Measurements from ENCODE around the gene OPN4. TPM values are rescaled to one million over a fixed set of nuclear protein-coding genes. Genes with fewer than 3 reads are reported as not detected.

Gene OPN4
- total and polyA plus RNA-seq, 10 donors: not detected

GRCh38 chr10:86706401-86706841 lies 52.1 kb downstream of the OPN4 start:
- H3K4me1 ChIP-seq: peaks cover 6 to 15% (median 10%) of the 10 kb centered on the region in 6 donors
- H3K27me3 ChIP-seq (replicated peaks in 1 of 7): peaks cover 0 to 52% (median 7%) of the 10 kb centered on the region in 7 donors
- no peak overlapping the region for H3K4me3 ChIP-seq
- DNase-seq: peak; percentile 71
- TF ChIP-seq POLR2AphosphoS5 (IDR thresholded peaks at IDR 0.05): no peak
- TF ChIP-seq POLR2A (IDR thresholded peaks at IDR 0.05): no peak
- TF ChIP-seq CTCF (IDR thresholded peaks at IDR 0.05 in 8 of 11, conservative IDR thresholded peaks at IDR 0.05 in 3 of 11): no peak
- no peak overlapping the region for H3K27ac ChIP-seq
- no peaks in the 10 kb centered on the region for H3K36me3 ChIP-seq
- no peaks in the 10 kb centered on the region for H3K9me3 ChIP-seq
- intact Hi-C loops (cut with DNase I; ENCODE audit: low total_unique reads): loop anchor here (10.0 kb wide), 1 partner anchor 188 kb away; no protein-coding TSS in a partner anchor
- WGBS, 5 donors: 85 to 95% (median 89%) methylated on average over 12 of the region's 12 CpGs

DNA sequence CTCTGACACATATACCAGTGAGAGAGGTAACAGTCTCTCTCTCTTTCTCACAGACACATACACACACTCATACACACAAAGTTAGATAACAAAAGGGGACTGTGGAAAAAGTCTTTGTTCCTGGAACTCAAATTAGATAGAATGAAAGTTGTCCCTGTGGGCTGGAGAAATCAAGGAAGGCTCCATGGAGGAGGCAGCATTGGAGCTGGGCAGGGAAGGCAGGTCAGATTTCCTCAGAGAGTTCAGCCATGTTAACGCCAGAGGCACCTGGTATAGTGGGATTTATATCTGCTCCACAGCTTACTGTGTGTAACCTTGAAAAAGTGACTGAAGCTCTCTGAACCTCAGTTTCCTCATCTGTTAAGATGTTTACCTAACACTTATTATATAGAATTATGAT lies 52.6 kb downstream of the OPN4 start:
- Histone ChIP-seq H3K4me1 (peaks cover 6 to 18% (median 12%) of the 10 kb centered on the region in 6 donors), H3K36me3 (no peaks in the 10 kb centered on the region), H3K4me3 (no peak overlapping the region), H3K9me3 (no peaks in the 10 kb centered on the region), H3K27me3 (replicated peaks in 1 of 7) (peaks cover 0 to 55% (median 11%) of the 10 kb centered on the region in 7 donors), H3K27ac (no peak overlapping the region)
- TF ChIP-seq CTCF (IDR thresholded peaks at IDR 0.05 in 8 of 11, conservative IDR thresholded peaks at IDR 0.05 in 3 of 11): no peak
- no peak for TF ChIP-seq POLR2A (IDR thresholded peaks at IDR 0.05)
- no peak for TF ChIP-seq POLR2AphosphoS5 (IDR thresholded peaks at IDR 0.05)
- 85 to 96% (median 88%) methylated on average over 1 of the region's 1 CpG for WGBS, 5 donors
- peak; percentile 15 for DNase-seq
- intact Hi-C loops (cut with DNase I; ENCODE audit: low total_unique reads): loop anchor here (10.0 kb wide), 1 partner anchor 188 kb away; no protein-coding TSS in a partner anchor

- H3K9me3 ChIP-seq: no peaks in the 10 kb centered on the region
- no peak overlapping the region for H3K27ac ChIP-seq
- TF ChIP-seq CTCF (IDR thresholded peaks at IDR 0.05 in 8 of 11, conservative IDR thresholded peaks at IDR 0.05 in 3 of 11): no peak
- no peak for TF ChIP-seq POLR2A (IDR thresholded peaks at IDR 0.05)
- no peak for TF ChIP-seq POLR2AphosphoS5 (IDR thresholded peaks at IDR 0.05)
- intact Hi-C loops (cut with DNase I; ENCODE audit: low total_unique reads): loop anchor here (10.0 kb wide), 1 partner anchor 187 kb away; no protein-coding TSS in a partner anchor
- no peaks in the 10 kb centered on the region for H3K36me3 ChIP-seq
- 66 to 76% (median 71%) methylated on average over 3 to 4 of the region's 4 CpGs for WGBS, 5 donors
- DNase-seq: peak; percentile 55
- H3K27me3 ChIP-seq (replicated peaks in 1 of 7): peaks cover 0 to 60% (median 16%) of the 10 kb centered on the region in 7 donors
- peaks cover 9 to 24% (median 17%) of the 10 kb centered on the region in 6 donors for H3K4me1 ChIP-seq
- H3K4me3 ChIP-seq: no peak overlapping the region
These were observed 53.2 kb downstream of the OPN4 start for GRCh38 chr10:86707505-86707904.

GRCh38 chr10:86708068-86708782 lies 53.9 kb downstream of the OPN4 start:
- Histone ChIP-seq H3K27ac (no peak overlapping the region), H3K36me3 (no peaks in the 10 kb centered on the region), H3K4me1 (peaks cover 9 to 27% (median 19%) of the 10 kb centered on the region in 6 donors), H3K27me3 (replicated peaks in 1 of 7) (peaks cover 0 to 66% (median 16%) of the 10 kb centered on the region in 7 donors), H3K9me3 (no peaks in the 10 kb centered on the region), H3K4me3 (no peak overlapping the region)
- 85 to 98% (median 90%) methylated on average over 7 to 8 of the region's 8 CpGs for WGBS, 5 donors
- TF ChIP-seq CTCF (IDR thresholded peaks at IDR 0.05 in 8 of 11, conservative IDR thresholded peaks at IDR 0.05 in 3 of 11) (no peak), POLR2A (IDR thresholded peaks at IDR 0.05) (no peak), POLR2AphosphoS5 (IDR thresholded peaks at IDR 0.05) (no peak)
- peak; percentile 71 for DNase-seq
- intact Hi-C loops (cut with DNase I; ENCODE audit: low total_unique reads): loop anchor here (10.0 kb wide), 1 partner anchor 187 kb away; no protein-coding TSS in a partner anchor
